Ishikawa (cell line): ENCODE data around the gene CARTPT.

Experiments used
- CEBPB ChIP-seq: IDR thresholded peaks from 2 replicates; pipeline ENCODE4 v1.6.1; 2012
- EGR1 ChIP-seq: IDR thresholded peaks from 2 replicates; pipeline ENCODE4 v1.6.1; 2012
- EP300 ChIP-seq: IDR thresholded peaks from 2 replicates; pipeline ENCODE4 v1.6.1; 2012; ENCODE audit warnings: borderline replicate concordance
- FOXM1 ChIP-seq: IDR thresholded peaks from 2 replicates; pipeline ENCODE4 v1.6.1; 2012; ENCODE audit warnings: low read depth, borderline replicate concordance
- NFIC ChIP-seq: IDR thresholded peaks from 2 replicates; pipeline ENCODE4 v1.6.1; 2012
- RAD21 ChIP-seq: IDR thresholded peaks from 2 replicates; pipeline ENCODE4 v1.6.1; 2012; ENCODE audit warnings: low read depth
- TAF1 ChIP-seq: IDR thresholded peaks from 2 replicates; pipeline ENCODE4 v1.6.1; 2012; ENCODE audit warnings: low read depth, mild to moderate bottlenecking
- TCF12 ChIP-seq: IDR thresholded peaks from 2 replicates; pipeline ENCODE4 v1.6.1; 2012; ENCODE audit warnings: low read depth
- TEAD4 ChIP-seq: IDR thresholded peaks from 2 replicates; pipeline ENCODE4 v1.6.1; 2012
- YY1 ChIP-seq: IDR thresholded peaks from 2 replicates; pipeline ENCODE4 v1.6.1; 2012; ENCODE audit warnings: low read depth
- ZBTB7A ChIP-seq: IDR thresholded peaks from 2 replicates; pipeline ENCODE4 v1.6.1; 2012; ENCODE audit warnings: low read depth
- TF ChIP-seq, protein P1 (sequence below): IDR thresholded peaks from 2 replicates; pipeline ENCODE4 v1.6.1; 2012
- TF ChIP-seq, protein P2 (sequence below): IDR thresholded peaks from 2 replicates; pipeline ENCODE4 v1.6.1; 2012; ENCODE audit warnings: low read depth, mild to moderate bottlenecking
- TF ChIP-seq, protein P3 (sequence below): IDR thresholded peaks from 2 replicates; pipeline ENCODE4 v1.6.1; 2012

CARTPT gene

DNA sequence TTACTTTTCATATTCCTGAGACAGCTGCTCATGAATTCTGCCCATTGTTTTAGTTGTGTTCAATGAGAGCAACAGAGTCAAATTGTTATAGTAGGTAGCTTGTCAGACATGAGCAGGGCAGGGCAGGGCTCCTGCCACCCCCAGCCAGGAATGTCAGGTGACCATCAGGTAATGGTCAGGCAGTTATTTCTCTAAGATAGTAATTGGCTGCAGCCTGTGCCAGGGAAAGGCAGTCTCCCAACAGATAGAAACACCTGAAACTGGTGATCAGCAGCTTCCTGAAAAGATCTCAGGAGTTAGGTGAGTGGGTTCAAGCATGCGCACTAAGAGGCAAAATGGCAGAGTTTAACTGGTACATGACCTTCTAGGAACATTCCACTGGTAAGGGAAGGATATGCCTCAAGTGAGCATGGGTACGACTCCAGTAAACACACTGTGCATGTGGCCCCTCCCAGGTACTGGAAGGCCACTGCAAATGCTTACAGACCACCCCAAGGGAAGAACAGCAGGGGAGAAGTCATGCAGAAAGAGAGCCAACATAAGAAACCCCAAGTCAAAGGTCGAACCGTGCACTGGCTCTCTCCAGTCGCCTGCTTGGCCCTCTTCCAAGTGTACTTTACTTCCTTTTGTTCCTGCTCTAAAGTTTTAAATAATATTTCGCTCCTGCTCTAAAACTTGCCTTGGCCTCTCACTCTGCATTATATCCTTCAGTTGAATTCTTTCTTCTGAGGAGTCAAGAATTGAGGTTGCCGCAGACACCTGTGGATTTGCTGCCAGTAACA lies 25.1 kb downstream of the CARTPT start:
- TF ChIP-seq NFIC (0 out of 2 replicates have a peak, but pooled peaks have one; percentile 15), RAD21 (no peak)

DNA sequence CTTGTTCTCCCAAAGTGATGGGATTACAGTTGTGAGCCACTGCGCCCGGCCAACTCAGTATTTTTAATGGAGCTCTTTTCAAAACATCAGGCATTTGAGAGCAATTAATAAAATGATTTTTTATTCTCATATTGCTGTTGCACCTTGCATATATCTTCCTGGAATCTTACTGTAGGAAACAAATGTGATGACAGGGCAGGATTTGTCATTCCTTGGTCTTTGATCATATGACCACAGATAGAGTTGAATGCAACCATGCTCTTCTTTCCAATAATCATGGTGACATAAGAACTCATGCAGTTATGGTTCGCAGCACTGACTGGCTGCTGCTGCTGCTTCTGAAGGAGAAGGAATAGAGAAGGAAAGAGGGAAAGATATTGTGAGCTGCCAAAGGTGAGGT lies 28.1 kb downstream of the CARTPT start:
- TF ChIP-seq RAD21 (no peak), TEAD4 (no peak), EGR1 (no peak), ZBTB7A (no peak), TAF1 (no peak), YY1 (no peak), NFIC (no peak), FOXM1 (no peak), CEBPB (no peak), EP300 (no peak), TCF12 (no peak)
- TF ChIP-seq, protein P1, sequence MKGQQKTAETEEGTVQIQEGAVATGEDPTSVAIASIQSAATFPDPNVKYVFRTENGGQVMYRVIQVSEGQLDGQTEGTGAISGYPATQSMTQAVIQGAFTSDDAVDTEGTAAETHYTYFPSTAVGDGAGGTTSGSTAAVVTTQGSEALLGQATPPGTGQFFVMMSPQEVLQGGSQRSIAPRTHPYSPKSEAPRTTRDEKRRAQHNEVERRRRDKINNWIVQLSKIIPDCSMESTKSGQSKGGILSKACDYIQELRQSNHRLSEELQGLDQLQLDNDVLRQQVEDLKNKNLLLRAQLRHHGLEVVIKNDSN: no peak
- TF ChIP-seq, protein P2, sequence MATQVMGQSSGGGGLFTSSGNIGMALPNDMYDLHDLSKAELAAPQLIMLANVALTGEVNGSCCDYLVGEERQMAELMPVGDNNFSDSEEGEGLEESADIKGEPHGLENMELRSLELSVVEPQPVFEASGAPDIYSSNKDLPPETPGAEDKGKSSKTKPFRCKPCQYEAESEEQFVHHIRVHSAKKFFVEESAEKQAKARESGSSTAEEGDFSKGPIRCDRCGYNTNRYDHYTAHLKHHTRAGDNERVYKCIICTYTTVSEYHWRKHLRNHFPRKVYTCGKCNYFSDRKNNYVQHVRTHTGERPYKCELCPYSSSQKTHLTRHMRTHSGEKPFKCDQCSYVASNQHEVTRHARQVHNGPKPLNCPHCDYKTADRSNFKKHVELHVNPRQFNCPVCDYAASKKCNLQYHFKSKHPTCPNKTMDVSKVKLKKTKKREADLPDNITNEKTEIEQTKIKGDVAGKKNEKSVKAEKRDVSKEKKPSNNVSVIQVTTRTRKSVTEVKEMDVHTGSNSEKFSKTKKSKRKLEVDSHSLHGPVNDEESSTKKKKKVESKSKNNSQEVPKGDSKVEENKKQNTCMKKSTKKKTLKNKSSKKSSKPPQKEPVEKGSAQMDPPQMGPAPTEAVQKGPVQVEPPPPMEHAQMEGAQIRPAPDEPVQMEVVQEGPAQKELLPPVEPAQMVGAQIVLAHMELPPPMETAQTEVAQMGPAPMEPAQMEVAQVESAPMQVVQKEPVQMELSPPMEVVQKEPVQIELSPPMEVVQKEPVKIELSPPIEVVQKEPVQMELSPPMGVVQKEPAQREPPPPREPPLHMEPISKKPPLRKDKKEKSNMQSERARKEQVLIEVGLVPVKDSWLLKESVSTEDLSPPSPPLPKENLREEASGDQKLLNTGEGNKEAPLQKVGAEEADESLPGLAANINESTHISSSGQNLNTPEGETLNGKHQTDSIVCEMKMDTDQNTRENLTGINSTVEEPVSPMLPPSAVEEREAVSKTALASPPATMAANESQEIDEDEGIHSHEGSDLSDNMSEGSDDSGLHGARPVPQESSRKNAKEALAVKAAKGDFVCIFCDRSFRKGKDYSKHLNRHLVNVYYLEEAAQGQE: no peak
- TF ChIP-seq, protein P3, sequence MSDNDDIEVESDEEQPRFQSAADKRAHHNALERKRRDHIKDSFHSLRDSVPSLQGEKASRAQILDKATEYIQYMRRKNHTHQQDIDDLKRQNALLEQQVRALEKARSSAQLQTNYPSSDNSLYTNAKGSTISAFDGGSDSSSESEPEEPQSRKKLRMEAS: no peak

DNA sequence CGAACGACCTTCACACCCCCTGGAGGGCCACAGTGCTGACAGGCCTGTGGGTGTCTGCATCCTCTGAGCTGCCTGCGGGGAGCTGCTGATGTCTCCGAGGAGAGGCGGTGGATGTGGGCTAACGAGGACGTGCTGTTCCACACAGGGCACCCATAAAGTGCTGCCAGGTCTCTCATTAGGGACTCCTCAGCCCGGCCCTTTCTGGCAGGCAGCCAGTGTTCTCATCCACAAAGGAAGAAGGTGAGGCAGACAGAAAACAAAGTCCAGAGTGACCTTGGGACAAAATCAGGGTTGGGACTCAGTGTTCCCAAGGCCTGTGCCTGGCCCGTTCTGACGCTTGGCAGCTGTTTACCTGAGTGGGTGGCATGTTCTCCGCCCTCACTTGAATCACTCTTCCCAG lies 29.3 kb downstream of the CARTPT start:
- TF ChIP-seq EGR1 (no peak), NFIC (peak; percentile 61), TAF1 (no peak)

DNA sequence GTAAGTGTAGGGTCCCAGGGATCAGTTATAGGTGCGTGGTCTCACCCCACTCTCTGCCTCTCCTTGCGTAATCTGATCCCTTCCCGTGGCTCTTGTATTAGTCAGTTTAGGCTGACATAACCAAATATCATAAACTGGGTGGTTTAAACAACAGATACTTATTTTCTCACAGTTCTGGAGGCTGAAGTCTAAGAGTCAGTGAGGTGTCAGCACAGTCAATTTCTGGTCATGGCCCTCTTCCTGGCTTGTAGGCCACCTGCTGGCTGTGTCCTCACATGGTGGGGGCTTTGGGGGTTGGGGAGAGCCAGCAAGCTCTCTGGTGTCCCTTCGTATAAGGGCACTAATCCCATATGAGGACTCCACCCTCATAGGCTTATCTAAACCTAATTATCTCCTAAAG lies 32.3 kb downstream of the CARTPT start:
- TF ChIP-seq, protein P3: no peak
- no peak for TF ChIP-seq ZBTB7A
- TF ChIP-seq NFIC: no peak
- TF ChIP-seq EGR1: no peak
- TF ChIP-seq TEAD4: no peak

DNA sequence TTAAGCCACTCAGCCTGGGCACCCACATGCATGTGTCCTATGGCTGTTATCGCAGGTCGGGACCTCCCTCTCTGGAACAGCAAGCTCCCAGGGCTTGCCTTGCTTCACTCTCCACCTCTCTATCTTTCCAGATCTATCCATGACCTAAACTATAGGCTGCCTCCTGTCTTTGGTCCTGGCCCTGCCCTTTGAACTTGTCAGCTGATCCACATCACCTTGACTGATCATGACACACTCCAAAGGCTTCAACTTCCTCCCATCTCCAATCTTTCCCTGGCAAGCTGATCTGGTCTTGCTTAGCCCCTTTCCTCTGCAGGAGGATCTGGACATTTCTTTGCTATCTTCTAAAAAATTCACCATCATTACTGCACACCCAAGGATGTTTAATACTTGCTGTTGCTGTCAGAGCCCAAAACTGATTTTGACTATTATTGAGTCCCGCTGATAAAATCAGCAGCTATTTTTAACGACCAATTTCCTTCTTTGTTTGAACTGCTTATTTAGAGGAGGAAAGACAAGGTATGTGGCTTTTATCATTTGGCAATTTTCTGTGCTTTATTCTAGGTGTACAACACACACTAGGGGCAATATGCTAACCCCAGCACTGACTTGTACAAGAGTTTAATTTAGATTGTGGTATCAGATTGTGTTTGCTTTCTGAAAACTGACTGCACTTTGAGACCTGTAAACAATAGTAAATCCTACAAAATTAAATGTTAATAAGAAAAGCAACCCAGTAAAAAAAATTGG lies 33.5 kb downstream of the CARTPT start:
- TF ChIP-seq FOXM1 (no peak), EP300 (no peak), CEBPB (no peak), TCF12 (no peak), RAD21 (no peak)
- TF ChIP-seq, protein P2: no peak
- TF ChIP-seq, protein P3: no peak

DNA sequence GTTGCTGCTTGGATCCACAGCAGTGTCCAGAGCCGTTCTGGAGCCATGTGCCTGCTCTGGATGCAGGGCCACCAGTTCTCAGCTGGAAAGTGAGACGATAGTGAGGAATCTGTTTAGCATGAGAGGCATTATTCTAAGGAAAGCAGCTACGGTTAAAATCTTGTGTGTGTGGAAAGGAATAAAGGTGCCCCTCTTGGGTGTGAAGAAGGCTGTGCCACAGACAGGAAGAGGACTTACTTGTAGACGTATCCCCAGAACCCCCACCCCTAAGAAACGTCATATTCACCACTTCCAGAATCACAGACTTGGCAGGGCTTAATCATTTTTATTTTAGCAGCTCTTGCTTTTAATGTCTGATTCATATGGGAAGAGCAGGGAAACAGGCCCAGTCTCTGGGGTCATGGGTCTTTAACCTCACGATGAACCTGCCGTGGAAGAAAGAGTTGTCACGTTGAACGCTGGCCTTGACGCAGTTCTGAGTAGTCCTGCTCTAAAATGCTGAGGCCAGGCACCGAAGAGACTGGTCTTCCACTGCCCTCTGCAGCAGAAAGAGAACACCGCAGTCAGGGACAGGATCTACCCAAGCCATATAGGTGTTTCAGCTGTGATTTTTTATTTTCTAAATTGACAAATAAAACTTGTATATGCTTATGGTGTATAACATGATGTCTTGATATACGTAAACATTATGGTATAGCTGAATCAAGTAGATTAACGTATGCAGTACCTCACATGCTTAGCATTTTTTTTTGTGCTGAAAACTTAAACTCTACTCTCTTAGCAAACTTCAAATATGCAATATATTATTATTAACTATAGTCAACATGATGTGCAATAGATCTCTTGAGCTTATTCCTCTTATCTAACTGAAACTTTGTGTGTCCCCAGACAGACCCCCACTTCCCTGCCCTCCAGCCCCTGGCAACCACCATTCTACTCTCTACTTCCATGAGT lies 38.8 kb downstream of the CARTPT start:
- TF ChIP-seq, protein P1: no peak
- peak; percentile 84 for TF ChIP-seq RAD21
